Keratinocyte (primary cell): ENCODE measurements around the gene ISM2. TPM values are rescaled to one million over a fixed set of nuclear protein-coding genes. Genes with fewer than 3 reads are reported as not detected.

Experiments
- DNase-seq: peaks from one replicate; pipeline ENCODE4 v3.0.0-alpha.2; 2011; ENCODE audit warnings: low read depth, missing footprints, low spot score
- FAIRE-seq: peaks from 2 replicates; lab custom pipeline; 2011; peaks lifted over from hg19 to GRCh38; lab: Jason Lieb, UNC
- H2AFZ ChIP-seq: 2 replicates; pipeline ENCODE4 v1.6.0; 2012; ENCODE audit warnings: low read length, control low read depth, inconsistent platforms; ENCODE audit not compliant: control insufficient read depth
- H3K27ac ChIP-seq: 2 replicates; pipeline ENCODE4 v1.5.1; 2011; ENCODE audit warnings: low read length; ENCODE audit not compliant: control insufficient read depth, insufficient read depth
- H3K27me3 ChIP-seq: 3 replicates; pipeline ENCODE4 v1.6.0; 2011; ENCODE audit warnings: low read length; ENCODE audit not compliant: control insufficient read depth, insufficient read depth; ENCODE audit errors: extremely low read depth
- H3K36me3 ChIP-seq, 2 experiments: 2 replicates in 1 of 2; 3 replicates in 1 of 2; pipeline ENCODE4 v1.5.1; 2011; ENCODE audit warnings: low read length in 2 of 2, mild to moderate bottlenecking in 1 of 2; ENCODE audit not compliant: control insufficient read depth in 2 of 2, insufficient read depth in 2 of 2; ENCODE audit errors: extremely low read depth in 1 of 2
- H3K4me1 ChIP-seq: 3 replicates; pipeline ENCODE4 v1.5.1; 2011; ENCODE audit warnings: low read length; ENCODE audit not compliant: control insufficient read depth, insufficient read depth; ENCODE audit errors: extremely low read depth
- H3K4me2 ChIP-seq: 3 replicates; pipeline ENCODE4 v1.6.0; 2011; ENCODE audit warnings: low read depth, low read length; ENCODE audit not compliant: control insufficient read depth, insufficient read depth; ENCODE audit errors: extremely low read depth
- H3K4me3 ChIP-seq, 3 experiments: fragments of 200-600 bp in 1 of 3; sonication (generic) in 1 of 3; 2 replicates in 2 of 3; 3 replicates in 1 of 3; pipeline ENCODE4 v1.5.1; 2011 to 2016; ENCODE audit warnings: low read length in 3 of 3, mild to moderate bottlenecking in 3 of 3, control low read depth in 2 of 3, inconsistent platforms in 1 of 3, low read depth in 1 of 3, mixed read lengths in 1 of 3, mixed run types in 1 of 3, moderate library complexity in 1 of 3; ENCODE audit not compliant: control insufficient read depth in 2 of 3, insufficient read depth in 2 of 3; ENCODE audit errors: extremely low read depth in 1 of 3
- H3K79me2 ChIP-seq: 2 replicates; pipeline ENCODE4 v1.6.0; 2012; ENCODE audit warnings: low read length; ENCODE audit not compliant: control insufficient read depth, insufficient read depth
- H3K9ac ChIP-seq: 3 replicates; pipeline ENCODE4 v1.6.0; 2011; ENCODE audit warnings: low read length; ENCODE audit not compliant: control insufficient read depth, insufficient read depth; ENCODE audit errors: extremely low read depth
- H3K9me1 ChIP-seq: 3 replicates; pipeline ENCODE4 v1.6.0; 2011; ENCODE audit warnings: low read length; ENCODE audit not compliant: control insufficient read depth, insufficient read depth; ENCODE audit errors: extremely low read depth
- H3K9me3 ChIP-seq: 2 replicates; pipeline ENCODE4 v1.5.1; 2012; ENCODE audit warnings: low read depth, low read length; ENCODE audit not compliant: control insufficient read depth
- H4K20me1 ChIP-seq: 3 replicates; pipeline ENCODE4 v1.6.0; 2011; ENCODE audit warnings: low read length; ENCODE audit not compliant: control insufficient read depth, insufficient read depth; ENCODE audit errors: extremely low read depth
- EZH2 ChIP-seq: IDR thresholded peaks from one replicate; pipeline ENCODE4 v1.6.1; 2012; ENCODE audit warnings: inconsistent platforms, mild to moderate bottlenecking, low read length, moderate library complexity
- dilution Hi-C: fragments of 300-500 bp; cut with MboI; formaldehyde crosslinking; loops from one replicate; pipeline ENCODE4 v1.7.0; 2020; ENCODE audit warnings: low sequenced_read_pairs; ENCODE audit not compliant: extremely low pct_ligation_motif_present
- polyA plus RNA-seq, 5 experiments: library from polyadenylated mRNA; depleted of rRNA in 3 of 5; stranded (reverse) in 3 of 5; stranded (forward) in 1 of 5; unstranded in 1 of 5; fragments of >200 nt; gene quantifications; 1 replicate in 1 of 5; 2 replicates in 3 of 5; 3 replicates in 1 of 5; pipeline versions ENCODE4 v1.2.1 to v1.2.3, GENCODE V29; 2011 to 2012; ENCODE audit warnings: missing spikeins in 2 of 5, low read depth in 1 of 5, low replicate concordance in 1 of 5
- TF ChIP-seq, protein P1 (sequence below), 3 experiments: IDR thresholded peaks in 1 of 3; conservative IDR thresholded peaks in 1 of 3; optimal IDR thresholded peaks in 1 of 3; 2 replicates in 2 of 3; 3 replicates in 1 of 3; pipeline versions ENCODE3 to v1.5.1; 2011; ENCODE audit warnings: low read length in 3 of 3, mild to moderate bottlenecking in 3 of 3, moderate library complexity in 2 of 3, control low read depth in 1 of 3, inconsistent platforms in 1 of 3; ENCODE audit not compliant: insufficient read depth in 2 of 3; ENCODE audit errors: extremely low read depth in 1 of 3

Gene ISM2
- polyA plus RNA-seq, 1 donor (not counting 4 experiments of a cell fraction or from before 2014, with no cell fraction given) = 0.08 TPM

DNA sequence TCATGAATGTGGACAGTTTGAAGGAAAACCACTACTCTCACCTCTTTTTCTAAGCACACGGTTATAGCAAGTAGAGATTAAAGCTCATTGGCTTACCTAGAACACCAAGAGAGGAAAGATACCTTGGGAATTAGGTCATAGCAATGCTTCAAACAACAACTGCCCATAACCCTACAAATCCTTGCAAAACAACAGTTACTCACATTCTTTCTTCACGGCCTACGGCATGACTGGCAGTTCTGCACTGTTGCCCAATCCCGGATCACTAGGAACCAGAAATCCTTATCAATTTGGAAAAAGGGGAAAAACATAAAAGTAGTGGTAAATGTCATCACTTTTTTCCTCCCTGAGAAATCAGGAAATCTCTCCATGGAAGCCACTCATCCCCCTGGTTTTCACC, 9.6 kb upstream of the ISM2 start:
- no peaks in the 10 kb centered on the region for H3K9me1 ChIP-seq
- no peak overlapping the region for H3K4me3 ChIP-seq
- no peaks in the 10 kb centered on the region for H4K20me1 ChIP-seq
- H3K9me3 ChIP-seq = no peaks in the 10 kb centered on the region
- no peak for FAIRE-seq
- no peaks in the 10 kb centered on the region for H3K4me1 ChIP-seq
- peaks cover 11 to 32% of the 10 kb centered on the region in 2 experiments for H3K36me3 ChIP-seq
- dilution Hi-C loops = no loop called here
- no peak for TF ChIP-seq EZH2
- TF ChIP-seq, protein P1, sequence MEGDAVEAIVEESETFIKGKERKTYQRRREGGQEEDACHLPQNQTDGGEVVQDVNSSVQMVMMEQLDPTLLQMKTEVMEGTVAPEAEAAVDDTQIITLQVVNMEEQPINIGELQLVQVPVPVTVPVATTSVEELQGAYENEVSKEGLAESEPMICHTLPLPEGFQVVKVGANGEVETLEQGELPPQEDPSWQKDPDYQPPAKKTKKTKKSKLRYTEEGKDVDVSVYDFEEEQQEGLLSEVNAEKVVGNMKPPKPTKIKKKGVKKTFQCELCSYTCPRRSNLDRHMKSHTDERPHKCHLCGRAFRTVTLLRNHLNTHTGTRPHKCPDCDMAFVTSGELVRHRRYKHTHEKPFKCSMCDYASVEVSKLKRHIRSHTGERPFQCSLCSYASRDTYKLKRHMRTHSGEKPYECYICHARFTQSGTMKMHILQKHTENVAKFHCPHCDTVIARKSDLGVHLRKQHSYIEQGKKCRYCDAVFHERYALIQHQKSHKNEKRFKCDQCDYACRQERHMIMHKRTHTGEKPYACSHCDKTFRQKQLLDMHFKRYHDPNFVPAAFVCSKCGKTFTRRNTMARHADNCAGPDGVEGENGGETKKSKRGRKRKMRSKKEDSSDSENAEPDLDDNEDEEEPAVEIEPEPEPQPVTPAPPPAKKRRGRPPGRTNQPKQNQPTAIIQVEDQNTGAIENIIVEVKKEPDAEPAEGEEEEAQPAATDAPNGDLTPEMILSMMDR (optimal IDR thresholded peaks at IDR 0.05 in 1 of 3, IDR thresholded peaks at IDR 0.05 in 1 of 3, conservative IDR thresholded peaks at IDR 0.05 in 1 of 3; ENCODE audit: extremely low read depth in 1 of 3, insufficient read depth in 2 of 3, low read length in 3 of 3) = no peak
- no peak overlapping the region for H3K27ac ChIP-seq
- no peaks in the 10 kb centered on the region for H3K79me2 ChIP-seq
- H3K9ac ChIP-seq = no peak overlapping the region
- DNase-seq = no peak
- H3K4me2 ChIP-seq = no peak overlapping the region
- no peaks in the 10 kb centered on the region for H3K27me3 ChIP-seq
- H2AFZ ChIP-seq = no peak overlapping the region

DNA sequence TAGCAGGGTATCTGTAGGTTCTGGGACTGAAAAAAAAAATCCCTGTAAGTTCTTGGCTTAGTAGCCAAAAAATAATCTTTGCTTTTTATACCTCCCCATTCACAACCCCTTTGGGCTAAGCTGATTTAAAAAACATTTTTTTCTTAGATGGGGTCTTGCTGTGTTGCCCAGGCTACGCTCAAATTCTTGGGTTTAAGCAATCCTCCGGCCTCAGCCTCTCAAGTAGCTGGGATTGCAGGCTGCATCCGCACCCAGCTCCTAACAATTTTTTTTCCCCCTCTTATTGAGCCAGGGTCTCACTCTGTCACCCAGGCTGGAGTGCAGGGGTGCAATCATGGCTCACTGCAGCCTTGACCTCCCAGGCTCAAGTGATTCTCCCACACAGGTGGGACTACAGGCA, 9.1 kb upstream of the ISM2 start:
- H3K27me3 ChIP-seq = no peaks in the 10 kb centered on the region
- dilution Hi-C loops = no loop called here
- no peak overlapping the region for H3K27ac ChIP-seq
- H2AFZ ChIP-seq = no peak overlapping the region
- no peak overlapping the region for H3K4me2 ChIP-seq
- no peaks in the 10 kb centered on the region for H3K4me1 ChIP-seq
- DNase-seq (no peak), FAIRE-seq (no peak)
- no peak overlapping the region for H3K4me3 ChIP-seq
- no peaks in the 10 kb centered on the region for H3K9me1 ChIP-seq
- H4K20me1 ChIP-seq = no peaks in the 10 kb centered on the region
- no peak for TF ChIP-seq EZH2
- TF ChIP-seq, protein P1 (optimal IDR thresholded peaks at IDR 0.05 in 1 of 3, IDR thresholded peaks at IDR 0.05 in 1 of 3, conservative IDR thresholded peaks at IDR 0.05 in 1 of 3; ENCODE audit: extremely low read depth in 1 of 3, insufficient read depth in 2 of 3, low read length in 3 of 3) = no peak
- H3K9me3 ChIP-seq = no peaks in the 10 kb centered on the region
- H3K36me3 ChIP-seq = peaks cover 11 to 32% of the 10 kb centered on the region in 2 experiments
- no peak overlapping the region for H3K9ac ChIP-seq
- no peaks in the 10 kb centered on the region for H3K79me2 ChIP-seq
